DMS 273 (cell line): Measurements from ENCODE around the gene BAIAP2.
"Not testable (repeated sequence)": the region's sequence is repeated elsewhere in the genome, so short reads cannot be mapped to it uniquely, and the experiment has no call there.

Experiments
- DNase-seq: peaks from one replicate; lab custom pipeline; 2025; ENCODE audit not compliant: unreplicated experiment; lab: John Stamatoyannopoulos, UW

The BAIAP2 gene

GRCh38 chr17:81066072-81066471 lies 31.1 kb downstream of the BAIAP2 start:
- no peak for DNase-seq

- no peak for DNase-seq
These were observed 31.9 kb downstream of the BAIAP2 start for GRCh38 chr17:81066771-81067315.

- DNase-seq, result no peak
These were observed 32.5 kb downstream of the BAIAP2 start for GRCh38 chr17:81067391-81067811.

GRCh38 chr17:81068411-81069134 lies 33.6 kb downstream of the BAIAP2 start:
- no peak for DNase-seq

GRCh38 chr17:81069135-81069645 lies 34.2 kb downstream of the BAIAP2 start:
- DNase-seq, result no peak

- no peak for DNase-seq
These were observed 35.7 kb downstream of the BAIAP2 start for GRCh38 chr17:81070541-81071246.

- DNase-seq, result no peak
These were observed 37.1 kb downstream of the BAIAP2 start for GRCh38 chr17:81071761-81072741.

GRCh38 chr17:81073967-81074839 lies 39.3 kb downstream of the BAIAP2 start:
- no peak for DNase-seq

GRCh38 chr17:81074875-81075274 lies 39.9 kb downstream of the BAIAP2 start:
- DNase-seq, result no peak

GRCh38 chr17:81075307-81075706 lies 40.4 kb downstream of the BAIAP2 start:
- DNase-seq, result no peak

GRCh38 chr17:81076141-81076679 lies 41.3 kb downstream of the BAIAP2 start:
- peak; percentile 95 for DNase-seq

GRCh38 chr17:81078026-81078913 lies 43.3 kb downstream of the BAIAP2 start:
- not testable (repeated sequence) for DNase-seq

GRCh38 chr17:81080019-81080418 lies 45.1 kb downstream of the BAIAP2 start:
- DNase-seq, result no peak

- no peak for DNase-seq
These were observed 46.5 kb downstream of the BAIAP2 start for GRCh38 chr17:81081222-81082176.

GRCh38 chr17:81082177-81083073 lies 47.5 kb downstream of the BAIAP2 start:
- DNase-seq, result no peak

GRCh38 chr17:81083125-81083765 lies 48.3 kb downstream of the BAIAP2 start:
- no peak for DNase-seq
